Daoy (cell line): ENCODE measurements around the gene FAM20A. TPM values are rescaled to one million over a fixed set of nuclear protein-coding genes. Genes with fewer than 3 reads are reported as not detected.
A peak's percentile ranks its signal among the peaks of the same experiment; 100 is the strongest.
"Not testable (repeated sequence)": the region's sequence is repeated elsewhere in the genome, so short reads cannot be mapped to it uniquely, and the experiment has no call there.

ENCODE experiments used
- DNase-seq: peaks from one replicate; pipeline ENCODE4 v3.0.0-alpha.2; 2015; ENCODE audit warnings: low read depth
- total RNA-seq: library from RNA; depleted of rRNA; stranded (reverse); fragments of >200 nt; shearing (Covaris generic); gene quantifications from 2 replicates; pipeline ENCODE4 v1.2.3, GENCODE V29; 2014

The FAM20A gene
- total RNA-seq, 1 experiment from 2014 or later, result not detected

- no peak for DNase-seq
Measured at GRCh38 chr17:68589086-68589485, 12.1 kb downstream of the FAM20A start.

- DNase-seq, result no peak
Measured at GRCh38 chr17:68588362-68588761, 12.8 kb downstream of the FAM20A start.

- DNase-seq, result no peak
Measured at GRCh38 chr17:68587847-68588246, 13.3 kb downstream of the FAM20A start.

- no peak for DNase-seq
Measured at GRCh38 chr17:68587026-68587425, 14.1 kb downstream of the FAM20A start.

- DNase-seq, result no peak
Measured at GRCh38 chr17:68585643-68586042, 15.5 kb downstream of the FAM20A start.

- DNase-seq, result no peak
Measured at GRCh38 chr17:68584581-68585303, 16.4 kb downstream of the FAM20A start.

- not testable (repeated sequence) for DNase-seq
Measured at GRCh38 chr17:68582867-68583266, 18.3 kb downstream of the FAM20A start.

- no peak for DNase-seq
Measured at GRCh38 chr17:68581863-68582645, 19.1 kb downstream of the FAM20A start.

GRCh38 chr17:68580236-68580770 is 20.9 kb downstream of the FAM20A start:
- DNase-seq, result no peak

GRCh38 chr17:68579194-68579927 is 21.8 kb downstream of the FAM20A start:
- DNase-seq, result no peak

GRCh38 chr17:68578236-68578635 is 22.9 kb downstream of the FAM20A start:
- DNase-seq, result no peak

GRCh38 chr17:68577497-68577821 is 23.7 kb downstream of the FAM20A start:
- DNase-seq, result no peak

- DNase-seq, result peak; percentile 16
Measured at GRCh38 chr17:68576811-68577496, 24.2 kb downstream of the FAM20A start.

GRCh38 chr17:68576137-68576536 is 25.0 kb downstream of the FAM20A start:
- no peak for DNase-seq

- no peak for DNase-seq
Measured at GRCh38 chr17:68573338-68573737, 27.8 kb downstream of the FAM20A start.

GRCh38 chr17:68572138-68572842 is 28.9 kb downstream of the FAM20A start:
- no peak for DNase-seq

GRCh38 chr17:68570526-68570925 is 30.6 kb downstream of the FAM20A start:
- DNase-seq, result no peak

- DNase-seq, result no peak
Measured at GRCh38 chr17:68569346-68569745, 31.8 kb downstream of the FAM20A start.

- no peak for DNase-seq
Measured at GRCh38 chr17:68568581-68568980, 32.6 kb downstream of the FAM20A start.

GRCh38 chr17:68567581-68567980 is 33.6 kb downstream of the FAM20A start:
- no peak for DNase-seq

GRCh38 chr17:68567035-68567434 is 34.1 kb downstream of the FAM20A start:
- DNase-seq, result no peak
